HG02852 (cell line): ENCODE measurements around the gene AHR.
"Not testable (repeated sequence)": the region's sequence is repeated elsewhere in the genome, so short reads cannot be mapped to it uniquely, and the experiment has no call there.

Source experiments
- ATAC-seq: cut with Tn5 transposase; IDR thresholded peaks from one replicate; pipeline ENCODE4 v1.9.1; 2021; ENCODE audit warnings: mild to moderate bottlenecking, moderate library complexity; ENCODE audit not compliant: unreplicated experiment

Gene AHR

GRCh38 chr7:17336168-17336567 is 37.7 kb downstream of the AHR start:
- ATAC-seq = no peak

- ATAC-seq = no peak
Observed at GRCh38 chr7:17339139-17339538, 40.7 kb downstream of the AHR start.

GRCh38 chr7:17339952-17340351 is 41.5 kb downstream of the AHR start:
- ATAC-seq = no peak

- no peak for ATAC-seq
Observed at GRCh38 chr7:17340655-17341054, 42.2 kb downstream of the AHR start.

- ATAC-seq = no peak
Observed at GRCh38 chr7:17342756-17343155, 44.3 kb downstream of the AHR start.

- no peak for ATAC-seq
Observed at GRCh38 chr7:17347401-17347800, 48.9 kb downstream of the AHR start.

- not testable (repeated sequence) for ATAC-seq
Observed at GRCh38 chr7:17348932-17349331, 50.5 kb downstream of the AHR start.

- not testable (repeated sequence) for ATAC-seq
Observed at GRCh38 chr7:17350321-17350720, 51.9 kb downstream of the AHR start.

GRCh38 chr7:17353650-17354419 is 55.4 kb downstream of the AHR start:
- peak; percentile 61 for ATAC-seq

- ATAC-seq = no peak
Observed at GRCh38 chr7:17354473-17354872, 56.0 kb downstream of the AHR start.

GRCh38 chr7:17355050-17355449 is 56.6 kb downstream of the AHR start:
- ATAC-seq = no peak

GRCh38 chr7:17357952-17358351 is 59.5 kb downstream of the AHR start:
- ATAC-seq = no peak

GRCh38 chr7:17359610-17360009 is 61.2 kb downstream of the AHR start:
- ATAC-seq = no peak

- no peak for ATAC-seq
Observed at GRCh38 chr7:17362439-17363105, 64.1 kb downstream of the AHR start.

GRCh38 chr7:17364671-17365070 is 66.2 kb downstream of the AHR start:
- ATAC-seq = no peak

GRCh38 chr7:17365775-17366174 is 67.3 kb downstream of the AHR start:
- no peak for ATAC-seq

- no peak for ATAC-seq
Observed at GRCh38 chr7:17367502-17367901, 69.0 kb downstream of the AHR start.

- ATAC-seq = no peak
Observed at GRCh38 chr7:17368856-17369524, 70.5 kb downstream of the AHR start.

- ATAC-seq = no peak
Observed at GRCh38 chr7:17369691-17370426, 71.4 kb downstream of the AHR start.

GRCh38 chr7:17370901-17371585 is 72.6 kb downstream of the AHR start:
- ATAC-seq = no peak
